GM19467 (cell line): ENCODE measurements around the gene AGO3.
"Not testable (repeated sequence)": the region's sequence is repeated elsewhere in the genome, so short reads cannot be mapped to it uniquely, and the experiment has no call there.

ENCODE experiments used
- ATAC-seq: cut with Tn5 transposase; IDR thresholded peaks from one replicate; pipeline ENCODE4 v1.9.1; 2021; ENCODE audit warnings: mild to moderate bottlenecking, moderate library complexity; ENCODE audit not compliant: unreplicated experiment

Gene AGO3

DNA sequence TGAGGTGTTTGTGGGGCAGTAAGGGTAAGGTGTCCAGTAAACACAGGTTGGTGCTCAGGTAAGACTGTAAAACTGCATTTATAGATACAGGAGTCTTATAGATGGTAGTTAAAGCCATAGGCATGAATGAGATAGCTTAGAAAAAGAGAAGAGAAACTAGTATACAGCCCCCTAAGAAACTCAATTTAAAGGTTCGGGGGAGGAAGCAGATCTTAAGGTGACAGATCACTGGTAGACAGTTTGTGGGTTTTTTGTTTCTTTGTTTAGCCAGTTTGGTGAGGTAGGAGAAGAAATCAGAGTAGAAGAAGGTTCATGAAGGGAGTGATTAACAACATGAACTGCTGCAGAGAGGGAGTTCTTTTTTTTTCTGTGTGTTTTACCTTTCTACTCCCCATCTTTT is 6.1 kb upstream of the AGO3 start:
- ATAC-seq: no peak

DNA sequence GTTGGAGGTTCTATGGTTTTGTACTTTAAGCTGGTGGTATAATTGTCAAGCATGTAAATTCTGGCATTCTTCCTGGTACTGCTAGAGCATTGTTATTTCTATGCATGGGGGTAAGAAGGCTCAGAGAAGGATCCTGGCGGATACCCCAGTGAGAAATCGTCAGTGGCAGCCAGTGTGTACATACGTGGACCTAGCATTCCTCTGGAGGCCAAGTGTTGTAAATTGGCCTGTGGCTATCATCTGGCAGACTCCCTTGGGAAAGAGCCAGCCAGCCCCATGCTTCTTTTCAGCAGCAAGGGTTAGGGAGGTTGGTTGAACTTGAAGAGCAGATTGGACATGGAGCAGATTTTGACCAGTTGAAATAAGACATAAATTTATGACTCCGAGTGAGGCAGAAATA is 5.2 kb upstream of the AGO3 start:
- ATAC-seq: no peak

DNA sequence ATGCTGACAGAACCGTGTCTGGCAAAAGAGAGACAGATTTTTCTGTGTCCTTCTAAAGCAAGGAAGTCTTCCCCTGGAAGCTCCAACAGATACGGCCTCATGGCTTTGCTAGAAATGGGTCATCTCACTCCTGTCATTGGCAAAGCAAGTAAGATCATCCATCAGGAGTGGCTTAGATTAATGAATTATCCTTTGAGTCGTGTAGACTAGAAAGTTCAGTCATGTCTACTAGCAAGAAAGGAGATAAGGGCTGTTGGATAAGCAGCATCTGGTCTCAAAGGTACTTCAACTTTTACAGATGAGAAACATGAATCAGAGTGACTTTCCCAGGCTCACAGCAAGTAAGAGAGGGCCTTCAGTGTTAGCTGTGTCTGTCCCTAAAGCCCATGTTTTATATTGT is 3.4 kb upstream of the AGO3 start:
- ATAC-seq: no peak

DNA sequence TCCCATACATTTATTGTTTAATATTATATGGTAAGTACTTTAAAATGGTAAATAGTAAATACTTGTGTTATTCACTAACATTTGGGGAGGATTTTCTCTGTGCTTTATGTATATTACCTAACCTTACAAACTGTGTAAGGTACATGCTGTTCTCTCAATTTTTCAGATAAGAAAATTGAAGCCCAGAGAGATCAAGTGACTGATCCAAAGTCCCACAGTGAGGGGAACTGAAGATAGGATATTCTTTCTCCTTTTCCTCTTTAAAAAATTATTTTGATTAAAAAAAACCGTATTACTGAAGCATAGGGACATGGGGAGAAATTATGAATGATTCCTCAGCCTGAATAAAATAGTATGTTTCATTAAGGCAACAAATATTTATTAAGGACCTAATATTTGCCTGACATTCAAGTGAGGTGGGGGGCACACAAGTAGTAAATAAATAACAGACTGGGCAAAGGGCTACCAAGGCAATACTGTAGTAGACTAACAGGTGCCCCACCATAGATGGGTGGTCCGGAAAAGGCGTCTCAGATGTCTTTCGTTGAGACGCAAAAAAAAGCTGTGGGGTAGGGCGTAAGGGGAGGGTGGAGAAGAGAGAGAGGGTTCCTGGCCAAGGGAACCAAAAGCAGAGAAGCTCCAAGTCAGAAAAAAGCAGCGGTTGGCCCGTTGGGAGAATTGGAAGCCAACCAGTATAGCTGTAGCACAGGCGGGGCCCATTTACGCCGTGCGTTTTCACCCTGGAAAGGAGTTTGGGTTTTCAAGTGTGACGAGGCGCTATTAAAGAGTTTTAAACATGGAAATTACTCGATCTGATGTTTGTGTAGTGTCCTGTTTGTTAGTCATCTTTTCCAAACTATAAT is 944 bp upstream of the AGO3 start:
- ATAC-seq: no peak

DNA sequence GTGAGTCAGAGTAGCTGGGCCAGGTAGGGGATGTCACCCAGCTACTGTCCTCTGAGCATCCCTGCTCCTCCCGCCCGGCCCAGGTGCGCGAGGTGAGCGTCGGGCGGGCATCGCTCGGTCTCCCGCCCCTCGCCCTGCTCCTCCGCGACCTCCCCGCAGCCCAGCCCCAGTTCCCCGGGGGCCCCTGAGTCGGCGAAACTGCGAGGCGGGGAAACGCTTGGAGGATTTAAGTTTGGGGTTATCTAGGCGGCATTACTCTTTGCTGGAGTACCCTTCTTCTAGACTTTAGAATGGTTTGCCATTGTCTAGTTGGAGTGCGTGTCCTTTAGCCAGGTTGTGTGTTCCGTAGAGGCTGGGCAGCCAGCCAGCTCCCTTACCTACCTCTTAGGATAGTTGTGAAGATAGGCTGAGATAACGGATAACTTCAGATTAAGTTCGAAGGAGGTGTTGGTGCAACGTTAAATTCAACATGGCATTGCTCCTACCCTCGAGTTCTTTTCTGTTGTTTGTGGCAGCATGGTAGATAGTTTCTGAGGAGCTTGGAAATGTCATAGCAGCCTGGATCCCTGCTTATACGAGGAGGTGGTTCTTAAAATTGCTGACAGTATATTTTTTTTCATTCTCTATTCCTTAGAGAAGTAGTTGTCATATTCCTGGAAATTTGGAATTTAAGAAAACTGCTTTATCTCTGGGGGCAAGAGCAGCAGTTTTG is 697 bp downstream of the AGO3 start:
- no peak for ATAC-seq

DNA sequence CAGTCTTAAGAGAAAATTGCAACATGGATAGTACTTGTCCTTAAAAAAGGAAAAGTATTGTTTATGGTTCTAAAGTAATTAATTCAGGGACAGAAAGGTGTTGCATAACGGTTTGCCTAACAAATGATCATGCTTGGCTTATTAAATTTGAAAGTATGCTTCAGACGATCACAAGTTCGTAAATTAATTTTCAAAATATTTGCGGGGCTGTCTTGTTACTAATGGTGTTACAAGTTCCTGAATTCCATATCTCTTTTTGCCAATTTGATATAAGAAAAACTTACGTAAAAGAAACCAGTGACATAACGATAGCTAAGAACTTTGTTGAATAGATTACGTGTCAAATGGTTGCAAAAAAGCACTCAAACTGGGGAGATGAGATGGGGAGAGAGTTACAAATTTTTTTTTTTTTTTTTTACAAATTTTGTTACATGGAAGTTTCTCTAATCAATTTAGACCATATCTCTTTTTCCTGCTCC is 1.3 kb downstream of the AGO3 start:
- no peak for ATAC-seq

DNA sequence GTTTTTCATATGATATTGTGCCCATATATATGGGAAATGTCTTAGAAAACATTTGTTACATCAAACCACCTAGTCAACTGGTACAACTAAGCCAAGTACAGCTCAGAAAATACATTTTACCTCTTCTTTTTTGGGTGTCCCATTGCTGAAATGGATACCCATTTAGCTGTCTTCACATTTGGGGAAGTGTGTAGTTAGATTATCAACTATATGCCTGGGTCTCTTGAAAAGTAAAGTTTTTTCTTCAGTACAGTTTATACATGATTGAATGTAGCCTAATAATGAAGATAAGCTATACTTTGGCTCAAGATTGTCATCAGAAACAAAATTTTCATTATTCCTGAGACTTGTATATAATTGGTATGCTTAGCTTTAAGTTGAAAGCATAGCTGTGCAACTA is 2.0 kb downstream of the AGO3 start:
- no peak for ATAC-seq

DNA sequence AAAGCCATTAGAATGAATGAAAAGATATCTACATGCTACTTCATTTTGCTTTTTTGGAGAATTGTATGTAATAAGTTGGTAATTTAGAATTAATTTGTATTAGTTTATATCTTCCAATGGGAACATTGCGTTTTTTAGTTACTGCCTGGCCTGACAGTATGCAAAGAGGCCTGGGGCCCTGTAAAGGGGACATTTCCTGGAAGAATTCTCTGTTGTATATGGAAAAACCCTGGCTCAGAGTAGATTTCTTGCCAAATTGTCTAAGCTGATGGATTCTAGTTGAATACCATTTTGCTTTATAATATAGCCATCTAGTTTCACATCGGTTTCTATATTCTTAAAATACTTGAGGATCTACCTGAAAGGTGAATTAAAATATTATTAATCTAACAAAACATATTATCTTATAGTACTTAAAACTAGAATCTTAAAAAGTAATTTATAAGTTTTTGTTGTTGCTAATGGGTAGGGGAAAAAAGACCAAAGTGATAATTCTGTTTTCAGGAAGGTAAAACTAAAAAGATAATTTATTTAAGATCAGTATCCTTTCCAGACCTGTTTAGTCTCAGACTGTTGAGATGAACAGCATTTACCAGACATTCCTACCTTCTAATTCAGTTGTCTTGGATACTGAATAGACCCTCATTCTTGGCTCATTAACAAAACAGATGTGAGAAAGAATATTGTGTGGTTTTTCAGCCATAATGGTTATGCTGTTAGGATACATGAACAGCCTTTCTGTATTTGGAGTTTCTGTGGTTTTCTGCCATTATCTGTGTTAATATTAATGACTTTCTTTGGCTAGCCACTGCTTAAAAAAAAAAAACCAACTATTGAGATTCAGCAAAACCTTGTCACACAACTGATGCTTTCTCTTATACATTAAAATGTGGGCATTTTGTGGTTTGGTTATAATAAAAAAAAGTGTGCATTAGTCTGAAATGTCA is 4.8 kb downstream of the AGO3 start:
- no peak for ATAC-seq

DNA sequence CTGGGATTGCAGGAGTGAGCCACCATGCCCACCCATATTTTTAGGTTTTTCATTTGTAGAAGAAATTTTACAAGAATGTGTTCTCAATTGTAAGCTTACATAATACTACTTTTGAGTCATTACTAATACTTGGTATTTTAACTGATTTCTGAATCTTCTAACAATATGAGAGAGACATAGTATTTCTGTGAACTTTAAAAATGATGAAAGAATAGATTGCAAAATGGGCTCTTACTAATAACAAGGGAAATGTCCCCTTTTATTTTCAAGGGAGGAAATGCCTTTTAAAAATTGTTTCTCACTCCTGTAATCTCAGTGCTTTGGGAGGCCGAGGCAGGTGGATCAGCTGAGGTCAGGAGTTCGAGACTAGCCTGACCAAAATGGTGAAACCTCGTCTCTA is 5.9 kb downstream of the AGO3 start:
- no peak for ATAC-seq

DNA sequence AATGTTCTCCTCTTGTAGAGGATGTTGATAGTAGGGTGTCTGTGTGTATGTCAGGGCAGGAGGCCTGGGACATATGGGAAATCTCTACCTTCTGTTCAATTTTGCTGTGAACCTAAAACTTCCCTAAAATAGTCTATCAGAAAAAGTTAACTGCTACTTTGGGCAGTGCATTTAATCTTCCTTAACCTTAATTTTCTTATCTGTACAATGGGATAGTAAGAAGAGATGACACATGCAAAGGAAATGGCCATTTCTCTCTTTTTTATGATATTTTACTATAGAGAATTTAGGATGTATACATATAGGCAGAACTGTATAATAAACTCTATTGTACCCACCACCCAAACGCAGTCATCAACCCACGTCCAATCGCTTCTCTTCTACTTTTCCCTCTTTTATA is 8.6 kb downstream of the AGO3 start:
- no peak for ATAC-seq

DNA sequence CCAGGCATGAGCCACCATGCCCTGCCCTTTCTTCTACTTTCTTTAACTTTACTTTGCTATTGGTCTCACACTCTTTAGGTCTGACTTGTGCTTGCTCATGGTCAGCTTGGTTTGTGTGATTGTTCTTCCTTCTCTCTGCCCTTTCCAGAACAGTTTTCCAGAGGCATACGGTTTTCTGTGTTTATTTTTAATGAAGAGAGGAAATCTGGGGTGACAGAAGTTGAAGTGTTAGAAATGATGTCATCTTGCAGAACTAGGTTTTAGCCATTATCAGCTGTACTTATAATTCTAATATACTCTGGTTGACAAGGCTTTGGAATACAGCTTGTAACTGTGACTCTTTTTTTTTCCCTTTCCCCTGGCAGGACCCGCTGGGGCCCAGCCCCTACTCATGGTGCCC is 14.4 kb downstream of the AGO3 start:
- ATAC-seq: no peak

DNA sequence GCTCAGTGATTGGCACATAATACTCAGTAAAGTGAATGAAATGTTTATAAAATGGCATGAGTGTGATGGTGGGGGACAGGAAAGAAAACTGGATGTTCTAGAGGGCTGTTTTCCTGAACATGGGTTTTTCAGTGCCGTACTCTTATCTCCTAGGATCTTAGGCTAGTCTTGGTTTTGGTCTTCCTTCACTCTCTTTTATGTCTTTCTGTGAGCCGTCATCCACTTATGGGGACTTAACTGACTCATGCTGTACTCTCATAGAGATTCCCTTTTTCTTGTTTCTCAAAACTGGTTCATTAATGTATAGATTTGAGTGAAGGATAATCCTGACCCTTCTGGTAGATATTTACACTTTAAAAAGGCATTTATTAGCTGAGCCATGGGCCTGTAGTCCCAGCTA is 16.6 kb downstream of the AGO3 start:
- ATAC-seq: no peak

DNA sequence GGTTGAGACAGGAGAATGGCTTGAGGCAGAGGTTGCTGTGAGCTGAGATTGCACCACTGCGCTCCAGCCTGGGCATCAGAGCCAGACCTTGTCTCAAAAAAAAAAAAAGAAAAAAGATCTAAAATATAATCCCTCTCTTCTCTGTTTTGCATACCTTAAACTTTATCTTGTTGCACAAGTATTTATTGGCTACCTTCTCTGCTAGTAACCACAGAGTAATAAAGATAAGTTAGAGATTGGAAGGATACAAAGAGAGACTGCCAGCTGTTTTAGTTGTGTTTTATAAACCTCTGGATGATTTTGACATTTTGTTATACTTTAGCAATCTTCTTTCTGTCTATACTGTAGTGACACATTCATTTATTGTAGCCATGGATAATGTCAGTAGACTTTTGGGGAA is 27.7 kb downstream of the AGO3 start:
- no peak for ATAC-seq

DNA sequence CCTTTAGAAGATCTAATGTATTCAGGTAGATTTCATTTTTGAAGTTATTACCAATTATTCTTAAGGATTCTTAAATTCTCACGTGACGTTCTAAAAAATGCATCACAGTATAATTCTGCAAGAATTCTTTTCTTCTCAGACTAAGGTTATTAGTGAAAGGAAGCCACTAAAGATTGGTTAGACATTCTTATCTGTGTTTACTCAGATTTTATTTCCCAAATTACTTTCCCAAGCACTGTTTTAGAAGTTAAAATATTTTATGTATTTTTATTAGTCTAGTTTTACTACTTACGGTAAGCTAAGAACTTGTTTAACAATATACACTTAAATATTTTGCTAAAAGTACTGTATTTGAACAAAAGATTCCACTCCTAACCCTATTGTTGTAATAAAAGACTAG is 28.4 kb downstream of the AGO3 start:
- no peak for ATAC-seq

DNA sequence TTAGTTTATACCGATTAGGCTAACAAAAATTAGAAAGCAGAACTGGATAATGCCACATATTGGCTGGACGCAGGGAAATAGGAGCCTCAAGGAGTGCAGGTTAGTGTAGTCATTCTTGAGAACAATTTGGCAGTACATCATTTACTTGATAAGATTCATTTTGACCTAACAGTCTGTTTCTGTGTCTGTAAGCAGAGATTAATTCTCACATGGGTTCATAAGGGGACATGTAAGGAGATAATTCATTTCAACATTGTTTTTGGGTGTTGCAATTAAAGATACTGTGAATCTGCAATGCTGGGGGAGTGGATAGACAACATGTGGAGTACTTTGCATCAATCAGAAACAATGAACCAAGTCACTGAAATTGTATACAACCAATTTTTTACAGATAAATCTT is 32.0 kb downstream of the AGO3 start:
- ATAC-seq: no peak

DNA sequence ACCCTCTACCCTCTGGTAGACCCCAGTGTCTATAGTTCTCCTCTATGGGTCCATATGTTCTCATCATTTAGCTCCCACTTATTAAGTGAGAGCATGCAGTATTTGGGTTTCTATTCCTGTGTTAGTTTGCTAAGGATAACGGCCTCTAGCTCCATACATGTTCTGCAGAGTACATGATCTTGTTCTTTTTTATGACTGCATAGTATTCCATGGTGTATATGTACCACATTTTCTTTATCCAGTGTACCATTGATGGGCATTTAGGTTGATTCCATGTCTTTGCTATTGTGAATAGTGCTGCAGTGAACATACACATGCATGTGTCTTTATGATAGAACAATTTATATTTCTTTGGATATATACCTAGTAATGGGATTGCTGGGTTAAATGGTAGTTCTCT is 33.4 kb downstream of the AGO3 start:
- not testable (repeated sequence) for ATAC-seq

DNA sequence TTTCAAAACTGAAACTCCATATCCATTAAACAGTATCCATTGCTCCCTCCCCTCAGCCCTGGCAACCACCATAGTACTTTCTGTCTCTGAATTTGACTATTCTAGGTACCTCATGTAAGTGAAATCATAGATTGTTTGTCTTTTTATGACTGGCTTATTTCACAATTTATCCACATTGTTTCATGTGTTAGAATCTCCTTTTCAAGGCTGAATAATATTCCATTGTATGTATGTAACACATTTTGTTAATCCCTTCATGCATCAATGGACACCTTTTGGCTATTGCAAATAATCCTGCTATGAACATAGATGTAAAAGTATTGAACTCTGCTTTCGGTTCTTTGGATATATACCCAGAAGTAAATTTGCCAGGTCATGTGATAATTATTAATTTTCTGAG is 37.5 kb downstream of the AGO3 start:
- no peak for ATAC-seq

DNA sequence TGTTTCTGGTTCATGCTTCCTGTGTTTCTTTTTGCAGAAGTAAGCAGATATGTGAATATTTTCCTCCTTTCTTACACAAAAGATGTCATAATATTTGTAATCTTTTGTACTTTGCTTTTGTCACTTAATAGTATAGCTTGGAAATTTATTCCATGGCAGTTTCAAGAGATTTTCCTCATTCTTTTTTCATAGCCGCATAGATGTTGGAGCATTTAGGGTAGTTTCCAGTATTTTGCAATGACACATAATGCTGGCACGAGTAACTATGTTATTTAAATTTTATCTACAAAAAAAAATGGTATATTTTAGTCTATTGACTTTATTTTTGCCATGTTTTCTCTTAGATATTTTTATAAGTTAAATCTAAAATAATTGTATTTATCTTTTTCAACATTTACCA is 40.7 kb downstream of the AGO3 start:
- no peak for ATAC-seq

DNA sequence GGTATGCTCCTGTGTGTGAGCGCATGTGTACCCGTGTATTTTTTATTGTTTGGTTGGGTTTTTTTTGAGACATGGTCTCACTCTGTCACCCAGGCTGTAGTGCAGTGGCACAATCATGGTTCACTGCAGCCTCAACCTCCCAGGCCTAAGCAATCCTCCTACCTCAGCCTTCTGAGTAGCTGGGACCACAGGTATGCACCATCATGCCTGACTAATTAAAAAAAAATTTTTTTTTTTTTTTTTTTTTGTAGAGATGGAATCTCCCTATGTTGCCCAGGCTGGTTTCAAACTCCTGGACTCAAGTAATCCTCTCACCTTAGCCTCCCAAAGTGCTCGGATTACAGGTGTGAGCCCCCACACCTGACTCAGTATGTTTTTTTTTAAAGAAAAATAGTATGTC is 41.7 kb downstream of the AGO3 start:
- ATAC-seq: not testable (repeated sequence)

DNA sequence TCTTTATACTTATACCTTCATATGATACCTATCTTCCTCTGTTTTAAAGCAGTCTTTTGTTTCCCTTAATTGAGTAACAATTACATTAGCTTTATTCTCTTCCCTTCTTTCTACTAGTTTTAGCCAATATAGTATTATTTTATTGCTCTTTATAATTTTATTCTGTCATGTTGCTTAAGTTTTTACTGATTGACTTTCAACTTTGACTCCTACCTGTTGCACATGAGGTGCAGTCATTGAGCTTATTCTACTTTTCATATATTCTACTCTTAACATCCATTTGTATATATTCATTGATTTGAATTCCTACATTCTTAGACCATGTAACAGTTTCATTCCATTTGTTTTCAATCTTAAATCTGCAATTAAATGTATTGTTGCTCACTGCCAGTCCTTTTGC is 49.2 kb downstream of the AGO3 start:
- no peak for ATAC-seq

DNA sequence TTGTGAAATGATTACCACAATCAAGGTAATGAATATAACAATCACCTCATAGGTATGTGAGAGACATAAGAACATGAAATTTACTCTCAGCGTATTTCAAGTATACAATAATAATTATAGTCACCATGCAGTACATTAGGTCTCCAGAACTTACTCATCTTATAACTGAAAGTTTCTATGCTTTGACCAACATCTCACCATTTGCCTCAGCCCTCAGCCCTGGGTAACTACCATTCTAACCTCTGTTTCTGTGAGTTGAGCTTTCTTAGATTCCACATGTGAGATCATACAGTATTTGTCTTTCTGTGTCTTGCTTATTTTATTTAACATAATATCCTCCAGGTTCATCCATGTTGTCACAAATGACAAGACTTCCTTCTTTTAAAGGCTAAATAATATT is 57.3 kb downstream of the AGO3 start:
- no peak for ATAC-seq
